Measurements from ENCODE around the gene BID. TPM values are rescaled to one million over a fixed set of nuclear protein-coding genes. Genes with fewer than 3 reads are reported as not detected.
"Not testable (repeated sequence)": the region's sequence is repeated elsewhere in the genome, so short reads cannot be mapped to it uniquely, and the experiment has no call there.

The BID gene
- total RNA-seq, 1 donor from 2014 or later = 33.6 TPM

DNA sequence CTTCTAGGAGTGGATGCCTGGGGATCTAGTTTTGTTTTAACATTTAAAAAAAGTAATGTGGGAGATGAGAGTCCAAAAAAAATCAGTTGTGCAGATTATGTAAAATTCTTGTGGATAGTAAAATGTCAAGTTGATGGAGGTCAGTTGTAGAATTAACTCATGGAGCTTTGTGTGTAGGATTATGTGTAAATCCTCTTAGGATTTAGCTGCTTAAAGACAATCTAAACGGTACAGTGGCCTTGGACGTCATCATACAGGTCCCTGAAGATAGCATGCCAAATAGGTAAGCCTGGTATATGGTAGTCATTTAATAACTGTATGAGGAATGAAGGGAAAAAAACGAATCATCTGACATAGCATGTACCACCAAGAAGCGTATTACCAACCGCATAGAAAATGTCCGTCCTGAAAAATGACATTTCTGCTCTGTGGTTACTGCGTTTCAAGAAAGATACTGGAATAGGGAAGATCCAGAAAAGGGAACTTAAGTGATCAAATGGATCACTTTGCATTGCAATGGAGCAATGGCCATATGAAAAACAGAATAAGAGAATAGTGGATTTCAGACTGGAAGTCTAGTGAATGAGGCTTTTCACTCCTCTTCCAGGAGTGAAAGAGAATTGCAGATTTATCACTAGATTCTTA, 74.5 kb downstream of the BID start:
- TF ChIP-seq, protein P1, sequence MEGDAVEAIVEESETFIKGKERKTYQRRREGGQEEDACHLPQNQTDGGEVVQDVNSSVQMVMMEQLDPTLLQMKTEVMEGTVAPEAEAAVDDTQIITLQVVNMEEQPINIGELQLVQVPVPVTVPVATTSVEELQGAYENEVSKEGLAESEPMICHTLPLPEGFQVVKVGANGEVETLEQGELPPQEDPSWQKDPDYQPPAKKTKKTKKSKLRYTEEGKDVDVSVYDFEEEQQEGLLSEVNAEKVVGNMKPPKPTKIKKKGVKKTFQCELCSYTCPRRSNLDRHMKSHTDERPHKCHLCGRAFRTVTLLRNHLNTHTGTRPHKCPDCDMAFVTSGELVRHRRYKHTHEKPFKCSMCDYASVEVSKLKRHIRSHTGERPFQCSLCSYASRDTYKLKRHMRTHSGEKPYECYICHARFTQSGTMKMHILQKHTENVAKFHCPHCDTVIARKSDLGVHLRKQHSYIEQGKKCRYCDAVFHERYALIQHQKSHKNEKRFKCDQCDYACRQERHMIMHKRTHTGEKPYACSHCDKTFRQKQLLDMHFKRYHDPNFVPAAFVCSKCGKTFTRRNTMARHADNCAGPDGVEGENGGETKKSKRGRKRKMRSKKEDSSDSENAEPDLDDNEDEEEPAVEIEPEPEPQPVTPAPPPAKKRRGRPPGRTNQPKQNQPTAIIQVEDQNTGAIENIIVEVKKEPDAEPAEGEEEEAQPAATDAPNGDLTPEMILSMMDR (conservative IDR thresholded peaks at IDR 0.05; ENCODE audit: low read depth, low read length) = no peak
- no peak for DNase-seq (ENCODE audit: low read depth)
- no peak overlapping the region for H3K4me3 ChIP-seq (ENCODE audit: low read depth, low read length)

DNA sequence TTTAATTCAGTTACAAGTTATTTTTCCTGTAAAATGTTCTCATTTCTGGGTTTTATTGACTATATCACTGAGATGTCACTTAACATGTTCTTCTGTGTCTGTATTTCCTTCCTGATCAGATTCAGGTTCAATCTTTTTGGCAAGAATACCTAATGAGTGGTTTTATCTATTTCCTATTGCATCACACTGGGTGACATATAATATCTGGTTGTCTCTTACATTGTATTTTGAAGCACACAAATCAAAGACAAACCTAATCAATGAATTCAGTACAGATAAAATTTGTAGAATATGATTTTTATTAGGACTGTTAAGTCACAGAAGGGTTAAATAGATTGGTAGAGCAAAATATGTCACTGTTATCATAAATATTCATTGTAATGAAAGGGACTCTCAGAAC, 75.3 kb downstream of the BID start:
- H3K4me3 ChIP-seq (ENCODE audit: low read depth, low read length) = no peak overlapping the region
- TF ChIP-seq, protein P1 (conservative IDR thresholded peaks at IDR 0.05; ENCODE audit: low read depth, low read length) = no peak
- DNase-seq (ENCODE audit: low read depth) = no peak

DNA sequence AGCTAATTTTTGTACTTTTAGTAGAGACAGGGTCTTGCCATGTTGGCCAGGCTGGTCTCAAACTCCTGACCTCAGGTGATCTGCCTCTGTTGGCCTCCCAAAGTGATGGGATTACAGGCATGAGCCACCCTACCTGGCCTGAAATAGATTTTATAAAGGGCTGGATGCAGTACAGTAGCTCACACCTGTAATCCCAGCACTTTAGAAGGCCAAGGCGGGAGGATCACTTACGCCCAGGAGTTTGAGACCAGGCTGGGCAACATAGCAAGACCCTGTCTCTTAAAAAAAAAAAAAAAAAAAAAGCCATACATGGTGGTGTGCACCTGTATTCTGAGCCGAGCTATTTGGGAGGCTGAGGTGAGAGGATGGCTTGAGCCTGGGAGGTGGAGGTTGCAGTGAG, 76.0 kb downstream of the BID start:
- DNase-seq (ENCODE audit: low read depth); H3K4me3 ChIP-seq (ENCODE audit: low read depth, low read length): not testable (repeated sequence)

GRCh38 chr22:17697196-17697595, 77.1 kb downstream of the BID start:
- not testable (repeated sequence) for H3K4me3 ChIP-seq (ENCODE audit: low read depth, low read length); DNase-seq (ENCODE audit: low read depth)

GRCh38 chr22:17695986-17696385, 78.3 kb downstream of the BID start:
- H3K4me3 ChIP-seq (ENCODE audit: low read depth, low read length) = no peak overlapping the region
- TF ChIP-seq, protein P1 (conservative IDR thresholded peaks at IDR 0.05; ENCODE audit: low read depth, low read length) = no peak
- DNase-seq (ENCODE audit: low read depth) = no peak

DNA sequence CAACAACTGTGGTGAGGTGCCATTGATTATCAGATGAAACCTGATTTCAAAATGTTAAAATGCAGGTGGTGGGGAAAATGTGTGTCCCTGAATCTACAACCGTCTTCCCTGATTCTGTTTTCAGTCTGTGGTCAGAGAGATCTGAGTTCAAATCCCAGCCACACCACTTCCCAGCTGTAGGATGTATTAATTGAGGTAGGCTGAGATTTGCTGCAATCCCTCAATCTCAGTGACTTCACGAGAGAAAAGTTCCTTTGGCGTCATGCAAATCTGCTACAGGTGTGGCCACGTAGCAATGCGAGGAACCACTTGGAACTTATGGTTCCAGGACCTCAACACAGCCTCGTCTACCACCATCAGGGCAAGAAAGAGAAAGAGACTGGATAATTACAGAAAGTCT, 79.5 kb downstream of the BID start:
- TF ChIP-seq, protein P1 (conservative IDR thresholded peaks at IDR 0.05; ENCODE audit: low read depth, low read length) = no peak
- no peak for DNase-seq (ENCODE audit: low read depth)
- H3K4me3 ChIP-seq (ENCODE audit: low read depth, low read length) = no peak overlapping the region

GRCh38 chr22:17694193-17694592, 80.1 kb downstream of the BID start:
- H3K4me3 ChIP-seq (ENCODE audit: low read depth, low read length) = no peak overlapping the region
- TF ChIP-seq, protein P1 (conservative IDR thresholded peaks at IDR 0.05; ENCODE audit: low read depth, low read length) = no peak
- no peak for DNase-seq (ENCODE audit: low read depth)

DNA sequence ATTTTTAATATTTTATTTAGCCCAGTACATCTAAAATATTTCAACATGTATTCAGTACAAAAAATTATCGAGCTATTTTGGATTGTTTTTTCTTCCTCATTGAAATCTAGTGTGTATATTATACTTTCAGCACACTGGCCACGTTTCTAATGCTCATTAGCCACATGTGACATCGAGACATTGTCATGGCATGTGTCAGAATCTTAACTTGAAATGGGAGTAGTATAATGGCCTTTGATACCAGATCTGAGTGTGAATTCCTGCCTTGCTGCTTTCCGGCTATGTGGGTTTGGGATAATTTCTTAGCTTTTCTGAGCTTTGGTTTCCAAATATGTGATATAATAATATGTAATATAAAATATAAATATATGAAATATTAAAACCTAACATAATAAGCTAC, 81.4 kb downstream of the BID start:
- no peak for DNase-seq (ENCODE audit: low read depth)
- TF ChIP-seq, protein P1 (conservative IDR thresholded peaks at IDR 0.05; ENCODE audit: low read depth, low read length) = no peak

More for the DNA sequence above, 81.4 kb downstream of the BID start:
- no peak overlapping the region for H3K4me3 ChIP-seq (ENCODE audit: low read depth, low read length)
